Glomerular visceral epithelial cell (primary cell): ENCODE results near the gene C2orf80.
"Not testable (repeated sequence)": the region's sequence is repeated elsewhere in the genome, so short reads cannot be mapped to it uniquely, and the experiment has no call there.

Source experiments
- DNase-seq: peaks from one replicate; pipeline ENCODE4 v3.0.0-alpha.2; 2016; ENCODE audit errors: extremely low spot score

The C2orf80 gene

DNA sequence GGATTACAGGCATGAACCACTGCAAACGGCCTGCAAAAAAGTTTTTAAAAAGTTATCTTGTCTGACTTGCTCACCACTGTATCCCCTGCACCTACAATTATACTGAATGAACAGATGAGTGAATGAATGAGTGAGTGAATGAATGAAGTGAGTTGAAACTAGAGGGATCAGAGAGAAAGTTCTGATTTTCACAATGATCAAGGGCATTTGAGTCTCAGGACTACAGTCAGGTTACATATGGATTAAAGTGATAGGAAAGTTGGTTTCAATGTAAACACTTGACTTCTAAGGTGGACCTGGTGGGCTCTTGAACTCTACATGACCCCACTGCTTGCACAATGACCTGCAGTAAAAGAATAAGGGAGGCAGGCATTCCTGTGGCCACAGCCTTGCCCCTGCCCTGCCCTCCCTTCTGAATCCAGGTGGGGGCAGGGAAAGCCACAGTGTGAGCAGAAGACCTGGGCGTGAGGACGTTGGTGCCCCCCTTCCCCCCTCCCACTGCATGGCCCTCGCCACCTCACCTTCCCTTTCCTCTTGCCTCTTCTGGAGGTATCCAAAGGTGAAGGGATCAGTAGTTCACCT is 10.7 kb downstream of the C2orf80 start:
- peak; percentile 8 for DNase-seq

DNA sequence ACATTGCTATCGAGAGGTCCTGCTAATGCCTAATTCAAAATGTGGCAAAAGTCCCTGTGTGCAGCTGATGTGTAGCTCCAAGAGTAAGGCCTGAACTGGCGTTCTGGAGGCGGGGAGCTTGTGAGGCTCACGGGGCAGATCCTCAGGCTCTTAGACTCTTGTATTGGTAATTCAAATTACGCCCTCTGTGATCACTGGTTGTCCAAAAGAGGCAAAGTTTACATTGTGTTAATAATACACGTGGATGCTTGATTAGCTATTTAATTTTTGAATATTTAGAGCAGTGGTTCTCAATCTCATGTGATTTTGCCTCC is 14.0 kb downstream of the C2orf80 start:
- no peak for DNase-seq

DNA sequence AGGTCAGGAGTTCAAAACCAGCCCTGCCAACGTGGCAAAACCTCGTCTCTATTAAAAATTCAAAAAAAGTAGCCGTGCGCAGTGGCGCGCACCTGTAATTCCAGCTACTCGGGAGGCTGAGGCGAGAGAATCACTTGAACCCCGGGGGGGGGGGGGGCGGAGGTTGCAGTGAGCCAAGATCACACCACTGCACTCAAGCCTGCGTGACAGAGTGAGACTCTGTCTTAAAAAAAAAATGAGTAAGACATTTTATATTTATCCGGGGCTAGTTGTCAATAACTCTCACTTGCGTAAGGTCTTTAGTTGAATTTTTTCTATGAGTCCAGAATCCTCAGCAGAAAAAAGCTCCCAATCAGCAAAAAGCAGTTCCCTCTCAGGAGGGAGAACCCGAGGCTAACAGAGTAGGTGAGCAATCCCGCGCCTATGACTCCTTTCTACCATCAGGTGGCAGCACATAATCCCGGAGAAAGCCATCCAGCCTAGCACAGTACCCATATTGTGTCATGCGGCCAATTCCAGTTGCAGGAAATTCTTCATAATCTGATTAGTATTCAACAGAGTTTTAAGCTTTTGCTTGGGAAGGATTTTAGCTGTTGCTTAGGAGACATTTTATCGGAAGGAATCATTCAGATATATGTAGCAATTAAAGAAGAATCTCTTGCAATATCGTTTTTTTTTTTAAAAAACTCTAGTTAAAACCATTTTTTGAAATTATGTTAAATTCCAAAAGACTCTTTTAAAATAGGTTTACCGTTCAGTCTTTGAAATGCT is 14.6 kb downstream of the C2orf80 start:
- DNase-seq = peak; percentile 82

DNA sequence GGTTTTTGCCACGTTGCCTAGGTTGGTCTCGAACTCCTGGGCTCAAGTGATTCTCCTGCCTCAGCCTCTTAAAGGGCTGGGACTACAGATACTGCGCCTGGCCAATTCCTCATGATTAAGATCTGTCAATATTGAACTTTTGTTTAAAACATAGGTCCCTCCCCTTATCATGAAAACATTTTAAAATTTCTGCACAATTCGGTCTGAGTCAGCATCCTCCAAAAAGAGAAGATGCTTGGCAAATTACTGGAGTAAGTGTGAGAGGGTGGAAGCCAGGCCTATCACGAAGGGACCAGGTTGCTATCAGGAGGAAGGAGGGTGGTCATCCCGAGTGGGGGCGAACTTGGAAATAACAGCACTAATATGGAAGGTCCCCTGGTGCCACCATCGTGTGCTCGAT is 15.7 kb downstream of the C2orf80 start:
- DNase-seq = no peak

DNA sequence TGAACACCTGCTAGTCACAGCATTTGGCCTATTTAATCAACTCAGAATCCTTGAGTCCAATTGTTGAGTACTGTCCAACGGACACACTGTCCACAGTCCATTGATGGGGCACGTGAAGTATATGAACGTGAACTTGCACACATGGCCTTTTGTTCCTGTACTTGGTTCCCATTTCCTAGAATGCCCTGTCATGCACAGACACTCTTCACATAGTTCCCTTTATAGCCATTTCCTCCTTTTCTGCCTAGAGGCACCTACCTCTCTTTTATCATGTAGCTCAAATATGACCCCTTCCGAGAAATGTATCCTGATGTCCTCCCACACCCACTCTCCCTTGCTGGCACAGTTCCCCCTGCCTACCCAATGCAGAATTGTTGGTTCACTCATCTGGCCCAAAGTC is 17.7 kb downstream of the C2orf80 start:
- no peak for DNase-seq

DNA sequence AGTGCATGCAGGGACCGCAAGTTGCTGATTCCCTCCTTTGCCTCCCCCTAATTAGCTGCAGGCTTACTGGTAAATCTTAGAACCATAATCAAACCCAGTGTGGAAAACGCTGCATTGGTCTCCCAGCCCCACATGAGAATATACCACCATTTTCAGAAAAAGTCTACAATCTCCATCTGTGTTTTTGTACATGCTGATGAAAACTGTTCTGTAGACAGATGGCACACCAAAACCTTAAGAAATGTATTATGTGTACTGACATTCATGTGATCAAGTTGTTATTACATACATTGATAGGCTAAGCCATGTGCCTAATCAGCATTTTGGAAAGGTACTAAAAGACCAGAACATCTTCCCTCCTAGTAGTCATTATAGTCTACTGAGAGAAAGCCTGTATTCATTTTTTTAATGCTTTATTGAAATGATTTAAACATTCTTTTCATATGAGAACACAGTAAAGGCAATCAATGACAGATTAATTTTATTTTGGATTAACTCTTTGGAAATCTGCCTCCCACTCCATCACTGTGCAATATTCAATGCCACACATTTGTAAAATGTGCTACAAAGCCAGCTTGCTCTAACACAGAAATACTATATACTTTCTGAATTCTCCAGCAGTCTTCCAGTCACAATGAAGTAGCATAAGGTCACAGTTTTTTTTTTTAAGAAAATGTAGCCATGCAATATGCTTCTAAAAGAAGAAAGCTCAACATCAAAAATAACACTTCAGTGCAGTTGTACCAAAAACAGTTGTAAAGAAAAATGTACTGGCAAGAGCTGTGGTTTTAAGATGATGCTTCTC is 24.7 kb downstream of the C2orf80 start:
- no peak for DNase-seq

DNA sequence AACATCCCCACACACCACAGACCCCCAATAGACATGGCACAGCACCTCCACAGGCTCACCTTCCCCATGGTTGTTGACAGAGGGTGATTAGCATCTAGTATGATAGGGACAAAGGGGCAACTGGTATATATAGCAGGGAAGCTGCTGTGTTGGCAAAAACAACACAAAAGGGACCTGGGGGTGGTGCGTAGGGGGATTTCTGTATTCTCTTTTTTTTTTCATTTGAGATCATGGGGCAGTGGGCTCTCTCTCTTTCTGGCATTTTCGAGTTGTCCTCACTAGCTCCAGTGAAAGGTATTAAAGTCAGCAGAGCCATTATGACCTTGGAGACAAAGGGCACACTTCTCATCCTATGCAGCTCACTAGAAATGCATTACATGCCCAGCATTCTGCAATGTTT is 26.3 kb downstream of the C2orf80 start, which contains the start of gene CRYGA:
CRYGA (minus strand) TSS at position 101 of the 400 bp plus-strand sequence; CDS start at position 68, 33 bp downstream.
- DNase-seq = no peak

DNA sequence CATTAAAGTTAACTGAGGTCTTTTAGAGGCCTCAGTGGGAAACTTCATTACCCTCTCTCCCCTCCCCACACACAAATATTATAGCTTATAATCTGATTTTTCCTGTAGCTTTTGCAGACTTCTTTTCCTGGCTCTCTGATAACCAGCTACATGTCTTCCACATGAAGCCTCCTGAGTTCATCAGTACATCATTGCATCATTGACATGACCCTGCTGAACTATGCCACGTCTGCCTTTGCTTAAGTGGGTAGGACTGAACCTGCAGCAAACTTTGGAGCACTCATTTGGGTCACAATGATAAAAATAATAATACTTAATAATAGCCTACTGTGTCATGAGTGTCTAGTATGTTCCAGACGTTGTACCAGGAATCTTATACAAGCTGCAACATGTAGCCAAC is 33.4 kb downstream of the C2orf80 start:
- DNase-seq = no peak

DNA sequence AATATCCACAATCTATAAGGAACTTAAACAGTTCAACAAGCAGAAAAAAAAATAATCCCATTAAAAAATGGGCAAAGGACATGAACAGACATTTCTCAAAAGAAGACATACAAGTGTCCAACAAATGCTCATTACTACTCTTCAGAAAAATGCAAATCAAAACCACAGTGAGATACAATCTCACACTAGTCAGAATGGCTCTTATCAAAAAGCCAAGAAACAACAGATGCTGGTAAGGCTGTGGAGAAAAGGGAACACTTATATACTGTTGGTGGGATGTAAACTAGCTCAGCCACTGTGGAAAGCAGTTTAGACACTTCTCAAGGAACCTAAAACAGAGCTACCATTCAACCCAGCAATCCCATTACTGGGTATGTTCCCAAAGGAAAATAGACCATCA is 36.7 kb downstream of the C2orf80 start:
- DNase-seq = no peak

DNA sequence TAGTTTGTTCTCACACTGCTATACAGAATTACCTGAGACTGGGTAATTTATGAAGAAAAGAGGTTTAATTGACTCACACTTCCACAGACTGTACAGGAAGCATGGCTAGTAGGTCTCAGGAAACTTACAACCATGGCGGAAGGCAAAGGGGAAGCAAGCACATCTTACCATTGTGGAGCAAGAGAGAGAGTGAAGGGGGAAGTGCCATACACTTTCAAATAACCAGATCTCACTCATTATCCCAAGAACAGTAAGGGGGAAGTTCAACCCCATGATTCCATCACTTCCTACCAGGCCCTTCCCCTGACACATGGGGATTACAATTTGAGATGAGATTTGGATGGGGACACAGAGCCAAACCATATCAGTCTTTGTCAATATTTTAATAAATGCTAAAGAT is 38.9 kb downstream of the C2orf80 start:
- no peak for DNase-seq

DNA sequence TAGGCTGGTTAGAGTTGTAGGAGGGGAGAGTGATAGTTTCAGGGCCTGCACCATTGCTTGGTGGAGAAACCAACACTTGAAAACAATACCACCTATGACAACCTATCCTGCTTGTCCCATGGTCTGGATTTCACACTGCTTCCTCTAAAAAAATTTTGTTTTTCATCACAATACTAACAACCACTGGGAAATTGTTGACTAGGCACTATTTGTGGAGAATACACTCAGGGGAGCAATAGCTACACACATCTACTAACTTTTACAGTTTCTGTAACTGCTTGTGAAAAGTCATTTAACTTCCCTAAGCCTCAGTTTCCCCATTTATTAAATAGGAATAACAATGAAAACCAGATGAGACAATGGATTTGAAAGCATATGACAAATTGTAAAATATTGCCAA is 39.7 kb downstream of the C2orf80 start:
- DNase-seq = no peak

DNA sequence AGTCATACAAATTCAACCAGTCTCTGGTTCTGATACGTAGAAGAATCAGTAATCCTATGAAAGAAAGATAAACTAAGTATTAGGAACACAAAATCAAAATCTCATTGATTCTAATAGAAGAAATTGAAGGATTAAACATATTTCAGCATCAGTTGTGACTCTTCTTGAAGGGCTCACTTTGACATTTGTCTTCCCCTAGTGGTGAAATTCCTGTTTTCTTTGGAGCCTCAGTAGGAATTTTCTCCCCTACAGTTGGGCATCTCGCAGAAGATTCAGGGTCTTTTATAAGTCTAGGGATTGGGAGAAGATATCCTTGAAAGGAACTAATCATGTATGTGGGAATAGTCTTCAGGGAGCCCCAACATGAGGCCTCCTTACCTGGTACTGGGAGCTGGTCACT is 41.0 kb downstream of the C2orf80 start:
- DNase-seq = no peak

DNA sequence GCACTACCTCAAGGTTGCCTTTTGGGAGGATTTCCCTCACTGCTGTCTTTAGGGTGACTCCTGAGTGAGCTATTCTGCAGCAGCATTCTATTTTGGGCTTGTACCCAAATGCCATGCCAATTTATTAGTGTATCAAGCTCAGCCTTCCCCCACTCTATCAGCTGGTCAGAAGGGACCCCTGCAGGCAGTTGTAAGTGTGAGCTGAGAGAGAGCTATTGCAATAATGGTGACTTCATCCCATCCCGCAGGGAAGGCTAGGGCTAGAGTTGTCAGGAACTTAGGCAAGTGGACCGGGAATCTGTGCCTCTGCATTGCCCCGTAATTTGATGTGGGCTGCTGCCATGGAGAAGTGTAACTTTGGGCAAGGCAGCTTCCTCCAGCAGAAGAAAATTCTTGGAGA is 42.1 kb downstream of the C2orf80 start:
- DNase-seq = no peak

DNA sequence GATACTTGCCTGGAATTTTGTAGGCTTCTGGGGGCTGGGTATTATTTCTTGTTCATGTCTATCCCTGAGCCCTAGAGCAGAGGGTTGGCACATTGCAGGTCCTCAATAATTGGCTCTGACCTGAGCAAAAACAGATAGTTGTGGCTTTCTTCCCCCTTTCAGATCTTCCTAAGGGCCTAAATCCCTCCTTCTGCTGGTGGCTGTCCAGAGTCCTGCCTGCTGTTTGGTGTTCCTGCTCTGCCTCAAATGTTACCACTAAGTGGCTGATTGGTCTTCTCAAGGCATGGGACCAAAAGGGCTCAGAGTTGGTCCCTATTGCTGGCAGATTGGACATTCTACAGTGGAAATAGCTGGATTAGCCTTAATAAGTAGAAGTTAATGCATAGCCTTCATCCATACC is 42.8 kb downstream of the C2orf80 start:
- no peak for DNase-seq

DNA sequence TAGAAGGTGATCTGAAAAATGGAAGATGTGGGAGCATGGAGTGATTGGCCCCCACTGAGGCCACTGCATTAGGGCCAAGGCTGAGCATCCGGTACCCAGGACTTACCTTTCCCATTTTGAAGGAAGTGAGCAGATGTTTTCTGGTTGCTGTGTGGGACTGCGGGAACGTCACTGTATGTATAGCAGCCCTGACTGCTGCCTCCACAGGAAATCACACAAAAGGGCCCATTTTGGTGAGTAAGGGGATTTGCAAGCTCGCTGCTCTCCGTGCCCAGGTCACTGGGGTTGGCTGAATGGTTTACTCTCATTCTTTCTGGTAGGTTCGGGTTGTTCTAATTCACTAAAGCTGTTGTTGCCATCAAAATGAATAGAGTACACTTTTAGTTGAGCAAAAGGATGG is 43.8 kb downstream of the C2orf80 start, which contains the start of gene CRYGB:
CRYGB (minus strand) TSS at position 153 of the 400 bp plus-strand sequence; CDS start at position 115, 38 bp downstream.
- no peak for DNase-seq

DNA sequence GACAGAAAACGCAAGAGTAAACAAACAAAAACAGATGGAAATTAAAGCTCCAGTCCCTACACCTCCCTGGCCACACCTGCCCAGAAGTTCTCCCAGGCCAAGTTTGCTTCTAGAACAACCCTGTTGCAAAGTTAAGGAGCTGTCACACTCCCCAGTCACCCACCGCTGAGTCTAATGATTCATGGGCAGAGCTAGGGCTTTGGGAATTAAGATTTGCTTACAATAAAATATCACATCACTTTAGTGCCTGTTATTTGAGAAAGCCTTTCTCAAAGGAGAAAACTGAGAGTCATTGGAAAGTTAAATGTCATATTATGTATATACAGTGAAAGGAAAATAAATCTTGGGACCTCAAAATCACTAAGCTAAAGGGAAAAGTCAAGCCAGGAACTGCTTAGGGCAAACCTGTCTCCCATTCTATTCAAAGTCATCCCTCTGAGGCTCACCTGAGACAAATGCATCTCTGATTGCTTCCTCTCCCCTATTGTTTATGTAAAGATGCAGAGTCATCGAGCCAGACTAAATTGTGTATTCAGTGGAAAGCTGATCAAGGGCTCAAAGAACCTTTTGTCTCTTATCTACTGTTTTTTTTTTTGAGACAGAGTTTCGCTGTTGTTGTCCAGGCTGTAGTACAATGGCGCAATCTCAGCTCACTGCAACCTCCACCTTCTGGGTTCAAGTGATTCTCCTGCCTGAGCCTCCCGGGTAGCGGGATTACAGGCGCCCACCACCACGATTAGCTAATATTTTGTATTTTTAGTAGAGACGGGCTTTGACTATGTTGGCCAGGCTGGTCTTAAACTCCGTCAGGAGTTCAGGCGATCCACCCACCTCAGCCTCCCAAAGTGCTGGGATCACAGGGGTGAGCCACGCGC is 46.7 kb downstream of the C2orf80 start:
- no peak for DNase-seq

DNA sequence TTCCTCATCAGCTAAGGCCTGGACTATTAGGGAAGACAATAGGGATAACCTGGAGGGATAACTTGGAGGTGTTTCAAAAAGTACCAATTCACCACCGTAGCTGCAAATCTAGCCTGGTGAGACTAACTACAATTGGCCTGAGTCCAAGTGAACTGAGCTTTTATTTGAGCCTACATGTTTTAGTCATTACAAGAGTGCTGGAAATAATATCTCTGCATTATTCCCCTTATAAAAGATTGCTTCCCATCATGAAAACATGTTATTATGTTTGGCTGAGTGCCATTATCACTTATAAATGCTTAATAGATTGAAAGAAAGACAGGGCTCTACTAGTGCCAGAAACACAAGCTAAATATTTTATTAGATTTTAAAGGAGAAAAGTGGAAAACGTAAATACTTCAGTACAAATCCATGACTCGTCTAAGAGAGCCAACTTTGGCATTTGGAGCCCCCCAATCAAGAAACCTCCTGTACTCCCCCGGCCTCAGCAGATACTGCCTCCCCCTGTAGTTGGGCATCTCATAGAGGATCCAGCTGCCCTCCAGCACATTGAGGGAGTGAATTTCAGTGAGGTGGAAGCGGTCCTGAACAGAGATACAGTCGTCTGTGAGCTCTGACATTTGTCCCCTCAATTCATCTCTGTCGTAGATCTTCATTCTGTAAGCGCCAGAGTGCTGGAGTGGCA is 47.4 kb downstream of the C2orf80 start:
- no peak for DNase-seq

DNA sequence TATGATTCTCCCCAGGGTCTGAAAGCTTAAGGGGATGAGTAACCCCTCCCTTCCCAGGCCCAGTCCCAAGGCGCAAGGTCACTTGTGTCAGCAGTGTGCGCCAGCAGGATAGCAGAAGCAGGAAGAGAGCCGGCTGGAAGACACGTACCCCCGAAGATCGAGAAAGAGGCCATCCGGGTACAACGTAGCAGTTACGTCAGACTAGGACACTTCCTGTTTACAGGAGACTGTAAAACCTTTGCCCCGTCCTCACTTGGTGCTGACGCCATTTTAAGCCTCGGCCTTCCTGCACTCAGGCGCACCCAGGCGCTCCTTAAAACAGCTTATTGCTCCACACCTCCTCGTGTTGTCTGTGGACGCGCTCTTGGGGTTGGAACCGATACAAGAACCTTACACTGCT is 50.4 kb downstream of the C2orf80 start:
- no peak for DNase-seq

DNA sequence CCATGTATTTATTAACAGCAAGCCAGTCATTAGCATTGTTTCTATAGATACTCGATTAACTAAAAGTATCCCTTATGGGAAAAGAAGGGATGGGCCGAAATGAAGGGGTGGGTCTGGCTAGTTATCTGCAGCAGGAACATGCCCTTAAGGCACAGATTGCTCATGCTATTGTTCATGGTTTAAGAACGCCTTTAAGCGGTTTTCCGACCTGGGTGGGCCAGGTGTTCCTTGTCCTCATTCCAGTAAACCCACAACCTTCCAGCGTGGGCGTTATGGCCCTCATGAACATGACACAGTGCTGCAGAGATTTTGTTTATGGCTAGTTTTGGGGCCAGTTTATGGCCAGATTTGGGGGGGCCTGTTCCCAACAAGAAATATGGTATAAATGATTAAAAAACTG is 51.5 kb downstream of the C2orf80 start:
- DNase-seq = not testable (repeated sequence)

DNA sequence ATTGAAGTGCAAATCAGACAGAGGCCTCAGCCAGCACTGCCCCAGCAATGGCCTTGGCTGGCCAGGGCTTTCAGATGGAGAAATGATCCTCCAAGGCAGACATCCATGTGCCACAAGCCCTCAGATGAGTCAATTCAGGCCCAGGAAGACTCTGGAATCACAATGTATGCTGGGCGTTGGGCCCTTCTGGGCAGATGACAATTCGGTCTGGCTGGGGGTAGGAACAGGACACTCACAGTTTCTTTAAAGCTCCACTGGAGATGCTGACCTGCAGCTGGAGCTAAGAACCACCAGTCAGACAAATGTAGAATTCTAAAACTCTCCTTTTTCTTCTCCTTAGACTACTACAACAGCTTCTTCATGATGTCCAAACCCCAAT is 53.1 kb downstream of the C2orf80 start:
- no peak for DNase-seq
